HEK293 (cell line): ENCODE data around the gene KLHL22.

Experiments
- CTCF ChIP-seq: fragments of 450-650 bp; formaldehyde crosslinking; IDR thresholded peaks from 2 replicates; pipeline ENCODE4 v1.5.1; 2016; ENCODE audit warnings: missing biosample characterization, missing genetic modification characterization
- PRDM4 ChIP-seq: fragments of 450-650 bp; formaldehyde crosslinking; IDR thresholded peaks from 2 replicates; pipeline ENCODE4 v1.5.1; 2017; ENCODE audit warnings: missing biosample characterization, missing genetic modification characterization
- ZBTB1 ChIP-seq: fragments of 450-650 bp; formaldehyde crosslinking; IDR thresholded peaks from 2 replicates; pipeline ENCODE4 v1.5.1; 2016; ENCODE audit warnings: missing biosample characterization, missing genetic modification characterization
- ZBTB11 ChIP-seq: fragments of 450-650 bp; formaldehyde crosslinking; conservative IDR thresholded peaks from 2 replicates; pipeline ENCODE4 v1.5.1; 2016; ENCODE audit warnings: low read depth, missing biosample characterization, missing genetic modification characterization
- ZNF121 ChIP-seq: fragments of 450-650 bp; formaldehyde crosslinking; IDR thresholded peaks from 2 replicates; pipeline ENCODE4 v1.5.1; 2016; ENCODE audit warnings: missing biosample characterization, missing genetic modification characterization
- ZNF214 ChIP-seq: fragments of 450-650 bp; formaldehyde crosslinking; IDR thresholded peaks from 2 replicates; pipeline ENCODE4 v1.5.1; 2017; ENCODE audit warnings: missing biosample characterization, mild to moderate bottlenecking, missing genetic modification characterization, borderline replicate concordance
- ZNF274 ChIP-seq, 2 experiments: fragments of 200-500 bp in 1 of 2; fragments of 450-650 bp in 1 of 2; sonication (Bioruptor generic) in 1 of 2; formaldehyde crosslinking in 1 of 2; IDR thresholded peaks; 2 replicates each; pipeline versions ENCODE4 v1.5.1 to v1.6.1; 2014 to 2016; ENCODE audit warnings: borderline replicate concordance in 1 of 2, inconsistent platforms in 1 of 2, low read length in 1 of 2, missing biosample characterization in 1 of 2, missing genetic modification characterization in 1 of 2
- ZNF311 ChIP-seq: fragments of 450-650 bp; formaldehyde crosslinking; IDR thresholded peaks from 2 replicates; pipeline ENCODE4 v1.5.1; 2017; ENCODE audit warnings: missing biosample characterization, missing genetic modification characterization, borderline replicate concordance
- ZNF549 ChIP-seq: fragments of 450-650 bp; IDR thresholded peaks from 2 replicates; pipeline ENCODE4 v1.5.1; 2018; ENCODE audit warnings: missing biosample characterization, missing genetic modification characterization, mild to moderate bottlenecking, inconsistent platforms, moderate library complexity
- ZNF658 ChIP-seq: fragments of 450-650 bp; formaldehyde crosslinking; IDR thresholded peaks from 2 replicates; pipeline ENCODE4; 2016; ENCODE audit warnings: missing biosample characterization, missing genetic modification characterization
- ZNF707 ChIP-seq: fragments of 450-650 bp; formaldehyde crosslinking; IDR thresholded peaks from 2 replicates; pipeline ENCODE4 v1.5.1; 2016; ENCODE audit warnings: missing biosample characterization, missing genetic modification characterization
- TF ChIP-seq, protein P1 (sequence below): fragments of 450-650 bp; formaldehyde crosslinking; IDR thresholded peaks from 2 replicates; pipeline ENCODE4 v1.5.1; 2016; ENCODE audit warnings: missing biosample characterization, missing genetic modification characterization

- TF ChIP-seq ZNF707 (tag by site-specific recombination) (no peak), CTCF (tag by site-specific recombination) (no peak), ZNF121 (tag by site-specific recombination) (no peak), ZBTB1 (tag by site-specific recombination) (no peak), ZNF658 (tag by site-specific recombination) (no peak), ZNF549 (no peak), ZNF311 (tag by site-specific recombination) (no peak), ZNF214 (tag by site-specific recombination) (no peak), PRDM4 (no peak), ZBTB11 (no peak), ZNF274 (IDR thresholded peaks at IDR 0.05; ENCODE audit: low read length) (no peak), ZNF274 (tag by site-specific recombination; IDR thresholded peaks at IDR 0.05; ENCODE audit: borderline replicate concordance) (no peak)
- TF ChIP-seq, protein P1, sequence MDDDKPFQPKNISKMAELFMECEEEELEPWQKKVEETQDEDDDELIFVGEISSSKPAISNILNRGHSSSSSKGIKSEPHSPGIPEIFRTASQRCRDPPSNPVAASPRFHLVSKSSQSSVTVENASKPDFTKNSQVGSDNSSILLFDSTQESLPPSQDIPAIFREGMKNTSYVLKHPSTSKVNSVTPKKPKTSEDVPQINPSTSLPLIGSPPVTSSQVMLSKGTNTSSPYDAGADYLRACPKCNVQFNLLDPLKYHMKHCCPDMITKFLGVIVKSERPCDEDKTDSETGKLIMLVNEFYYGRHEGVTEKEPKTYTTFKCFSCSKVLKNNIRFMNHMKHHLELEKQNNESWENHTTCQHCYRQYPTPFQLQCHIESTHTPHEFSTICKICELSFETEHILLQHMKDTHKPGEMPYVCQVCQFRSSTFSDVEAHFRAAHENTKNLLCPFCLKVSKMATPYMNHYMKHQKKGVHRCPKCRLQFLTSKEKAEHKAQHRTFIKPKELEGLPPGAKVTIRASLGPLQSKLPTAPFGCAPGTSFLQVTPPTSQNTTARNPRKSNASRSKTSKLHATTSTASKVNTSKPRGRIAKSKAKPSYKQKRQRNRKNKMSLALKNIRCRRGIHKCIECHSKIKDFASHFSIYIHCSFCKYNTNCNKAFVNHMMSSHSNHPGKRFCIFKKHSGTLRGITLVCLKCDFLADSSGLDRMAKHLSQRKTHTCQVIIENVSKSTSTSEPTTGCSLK (tag by site-specific recombination): no peak
Observed at GRCh38 chr22:20430101-20430719, 65.4 kb downstream of the KLHL22 start.
